RWPE1 (cell line): ENCODE data around the gene RAB3B.

Source experiments
- CTCF ChIA-PET: fragments of 350-600 bp; sonication (Branson Sonifier 250); formaldehyde crosslinking; extraction: SDS; loops from one replicate; lab custom pipeline; 2021; lab: Yijun Ruan, JAX
- POLR2A ChIA-PET: fragments of 400-600 bp; formaldehyde crosslinking; extraction: SDS; loops from one replicate; lab custom pipeline; 2020; ENCODE audit warnings: antibody characterized with exemption; ENCODE audit not compliant: low non-redundant PET; lab: Yijun Ruan, JAX
- DNase-seq: peaks from one replicate; pipeline ENCODE4 v3.0.0; 2012; ENCODE audit warnings: low spot score
- H3K27ac ChIP-seq: fragments of 450-650 bp; 2 replicates; pipeline ENCODE4 v1.5.1; 2017
- TF ChIP-seq, protein P1 (sequence below): fragments of 450-650 bp; conservative IDR thresholded peaks from 2 replicates; pipeline ENCODE4 v1.5.1; 2017; ENCODE audit warnings: low read depth, mild to moderate bottlenecking

Gene RAB3B

GRCh38 chr1:51942281-51942680, 48.2 kb downstream of the RAB3B start:
- CTCF ChIA-PET, result no interaction called here
- TF ChIP-seq, protein P1, sequence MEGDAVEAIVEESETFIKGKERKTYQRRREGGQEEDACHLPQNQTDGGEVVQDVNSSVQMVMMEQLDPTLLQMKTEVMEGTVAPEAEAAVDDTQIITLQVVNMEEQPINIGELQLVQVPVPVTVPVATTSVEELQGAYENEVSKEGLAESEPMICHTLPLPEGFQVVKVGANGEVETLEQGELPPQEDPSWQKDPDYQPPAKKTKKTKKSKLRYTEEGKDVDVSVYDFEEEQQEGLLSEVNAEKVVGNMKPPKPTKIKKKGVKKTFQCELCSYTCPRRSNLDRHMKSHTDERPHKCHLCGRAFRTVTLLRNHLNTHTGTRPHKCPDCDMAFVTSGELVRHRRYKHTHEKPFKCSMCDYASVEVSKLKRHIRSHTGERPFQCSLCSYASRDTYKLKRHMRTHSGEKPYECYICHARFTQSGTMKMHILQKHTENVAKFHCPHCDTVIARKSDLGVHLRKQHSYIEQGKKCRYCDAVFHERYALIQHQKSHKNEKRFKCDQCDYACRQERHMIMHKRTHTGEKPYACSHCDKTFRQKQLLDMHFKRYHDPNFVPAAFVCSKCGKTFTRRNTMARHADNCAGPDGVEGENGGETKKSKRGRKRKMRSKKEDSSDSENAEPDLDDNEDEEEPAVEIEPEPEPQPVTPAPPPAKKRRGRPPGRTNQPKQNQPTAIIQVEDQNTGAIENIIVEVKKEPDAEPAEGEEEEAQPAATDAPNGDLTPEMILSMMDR, result no peak
- no peak overlapping the region for H3K27ac ChIP-seq
- POLR2A ChIA-PET, result no interaction called here
- DNase-seq, result no peak

- ChIA-PET POLR2A (no interaction called here), CTCF (interaction anchor here (0.6 kb wide), 1 partner anchor 99 kb away, joined by 4 read pairs; no protein-coding TSS in a partner anchor)
- DNase-seq, result no peak
- TF ChIP-seq, protein P1, result no peak
- H3K27ac ChIP-seq, result no peak overlapping the region
Measured at GRCh38 chr1:51941528-51941927, 49.0 kb downstream of the RAB3B start.

- ChIA-PET CTCF (no interaction called here), POLR2A (no interaction called here)
- TF ChIP-seq, protein P1, result no peak
- DNase-seq, result no peak
- H3K27ac ChIP-seq, result no peak overlapping the region
Measured at GRCh38 chr1:51937112-51937511, 53.4 kb downstream of the RAB3B start.

- TF ChIP-seq, protein P1, result no peak
- ChIA-PET POLR2A (no interaction called here), CTCF (no interaction called here)
- no peak overlapping the region for H3K27ac ChIP-seq
- peak; percentile 32 for DNase-seq
Measured at GRCh38 chr1:51936531-51936930, 54.0 kb downstream of the RAB3B start.

DNA sequence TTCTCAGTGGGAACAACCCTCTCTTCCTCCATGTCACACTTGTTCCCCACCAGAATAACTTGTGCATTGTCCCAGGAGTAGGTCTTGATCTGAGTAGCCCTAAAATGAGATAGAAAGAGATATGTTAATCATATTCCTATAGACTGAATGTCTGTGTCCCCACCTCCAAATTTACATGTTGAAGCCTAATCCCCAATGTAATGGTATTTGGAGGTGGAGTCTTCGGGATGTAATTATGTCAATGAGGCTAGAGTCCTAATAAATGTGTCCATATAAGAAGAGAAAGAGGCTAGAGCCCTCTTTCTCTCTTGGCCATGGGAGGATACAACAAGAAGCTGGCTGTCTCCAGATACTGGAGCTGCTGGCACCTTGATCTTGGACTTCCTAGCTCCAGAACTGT, 57.2 kb downstream of the RAB3B start:
- CTCF ChIA-PET, result no interaction called here
- TF ChIP-seq, protein P1, result no peak
- POLR2A ChIA-PET, result no interaction called here
- no peak for DNase-seq
- H3K27ac ChIP-seq, result no peak overlapping the region

DNA sequence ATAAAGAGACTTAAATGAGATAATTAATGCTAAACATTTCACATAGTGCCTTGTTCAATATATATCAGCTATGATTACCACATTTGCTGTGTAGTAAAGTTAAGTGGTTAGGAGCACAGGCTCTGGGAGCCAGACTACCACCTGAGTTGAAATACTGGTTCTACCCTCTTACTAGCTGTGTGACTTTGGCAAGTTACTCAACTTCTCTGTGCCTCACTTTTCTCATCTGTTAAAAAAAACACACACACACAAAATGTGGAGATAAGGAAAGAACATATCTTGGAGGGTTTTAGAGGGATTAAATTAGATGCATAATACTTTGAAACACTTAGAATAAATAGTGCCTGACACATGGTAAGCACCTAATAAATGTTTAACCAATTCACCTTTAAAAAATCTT, 60.2 kb downstream of the RAB3B start:
- TF ChIP-seq, protein P1, result no peak
- POLR2A ChIA-PET, result no interaction called here
- DNase-seq, result no peak

DNA sequence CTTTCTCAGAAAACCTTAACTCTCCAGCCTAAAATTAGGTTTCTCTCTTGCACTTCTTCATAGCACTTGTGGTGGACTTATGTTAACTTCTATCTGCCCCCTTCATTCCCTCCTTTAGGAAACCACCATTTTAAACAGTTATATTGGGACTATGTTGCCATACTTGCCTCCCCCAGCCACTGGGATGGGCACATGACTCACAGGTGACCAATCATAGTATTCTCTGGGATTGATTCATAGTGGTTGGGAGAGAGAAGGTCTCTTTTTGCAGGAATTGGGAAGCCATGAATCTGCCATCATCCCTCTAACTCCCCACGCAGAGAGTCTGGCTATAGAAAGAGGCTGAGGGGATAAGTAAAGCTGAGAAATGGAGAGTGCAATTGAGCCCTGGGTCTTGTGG, 61.6 kb downstream of the RAB3B start:
- TF ChIP-seq, protein P1, result no peak
- DNase-seq, result no peak
- POLR2A ChIA-PET, result no interaction called here
- CTCF ChIA-PET, result no interaction called here
- H3K27ac ChIP-seq, result no peak overlapping the region

More for the DNA sequence above, 60.2 kb downstream of the RAB3B start:
- no peak overlapping the region for H3K27ac ChIP-seq
- CTCF ChIA-PET, result no interaction called here
